WTC11 (cell line): ENCODE results near the gene RASEF. TPM values are rescaled to one million over a fixed set of nuclear protein-coding genes. Genes with fewer than 3 reads are reported as not detected.

Source experiments
- ATF1 ChIP-seq: sonication (generic); formaldehyde crosslinking; IDR thresholded peaks from 2 replicates; pipeline ENCODE4 v1.8.1; 2023; ENCODE audit warnings: mild to moderate bottlenecking, moderate library complexity, missing genetic modification reagents
- CREB1 ChIP-seq: sonication (generic); formaldehyde crosslinking; IDR thresholded peaks from 2 replicates; pipeline ENCODE4 v1.8.0; 2023; ENCODE audit warnings: mild to moderate bottlenecking, missing genetic modification reagents
- CREM ChIP-seq: sonication (generic); formaldehyde crosslinking; IDR thresholded peaks from 2 replicates; pipeline ENCODE4 v1.8.1; 2022; ENCODE audit warnings: mild to moderate bottlenecking, missing genetic modification reagents, moderate library complexity
- ELF4 ChIP-seq: sonication (generic); formaldehyde crosslinking; IDR thresholded peaks from 2 replicates; pipeline ENCODE4 v1.8.1; 2022; ENCODE audit warnings: low read depth, mild to moderate bottlenecking, moderate library complexity, missing genetic modification reagents
- EMX1 ChIP-seq: fragments of 250-450 bp; sonication (Bioruptor Pico); IDR thresholded peaks from 2 replicates; pipeline ENCODE4 v1.8.0; 2021; ENCODE audit warnings: mild to moderate bottlenecking
- ESRRA ChIP-seq: sonication (generic); formaldehyde crosslinking; IDR thresholded peaks from 2 replicates; pipeline ENCODE4 v1.8.1; 2022; ENCODE audit warnings: mild to moderate bottlenecking, missing genetic modification reagents, borderline replicate concordance
- GRHL2 ChIP-seq: fragments of 250-450 bp; sonication (Bioruptor Pico); IDR thresholded peaks from 2 replicates; pipeline ENCODE4 v1.8.0; 2022; ENCODE audit warnings: mild to moderate bottlenecking, moderate library complexity; ENCODE audit not compliant: insufficient replicate concordance, severe bottlenecking
- GTF2I ChIP-seq: fragments of 250-450 bp; sonication (Bioruptor Pico); conservative IDR thresholded peaks from 2 replicates; pipeline ENCODE4 v1.4.0; 2021; ENCODE audit warnings: mild to moderate bottlenecking
- IRF2 ChIP-seq: sonication (generic); formaldehyde crosslinking; IDR thresholded peaks from 2 replicates; pipeline ENCODE4 v1.8.0; 2022; ENCODE audit warnings: low read depth, missing genetic modification reagents, borderline replicate concordance
- NFYB ChIP-seq: sonication (generic); formaldehyde crosslinking; conservative IDR thresholded peaks from 2 replicates; pipeline ENCODE4 v1.8.0; 2022; ENCODE audit warnings: low read depth, missing genetic modification reagents
- NR2C2 ChIP-seq: sonication (generic); formaldehyde crosslinking; IDR thresholded peaks from 2 replicates; pipeline ENCODE4 v1.8.0; 2022; ENCODE audit warnings: mild to moderate bottlenecking, missing genetic modification reagents
- PRRX2 ChIP-seq: fragments of 250-450 bp; sonication (Bioruptor Pico); IDR thresholded peaks from 2 replicates; pipeline ENCODE4 v1.8.0; 2021; ENCODE audit warnings: mild to moderate bottlenecking
- SP1 ChIP-seq: sonication (generic); formaldehyde crosslinking; conservative IDR thresholded peaks from 2 replicates; pipeline ENCODE4 v1.8.1; 2022; ENCODE audit warnings: missing genetic modification reagents
- TEAD1 ChIP-seq: sonication (generic); formaldehyde crosslinking; IDR thresholded peaks from 2 replicates; pipeline ENCODE4 v1.8.0; 2022; ENCODE audit warnings: mild to moderate bottlenecking, missing genetic modification reagents
- TEAD4 ChIP-seq: sonication (generic); formaldehyde crosslinking; IDR thresholded peaks from 2 replicates; pipeline ENCODE4 v1.8.0; 2022; ENCODE audit warnings: mild to moderate bottlenecking, missing genetic modification reagents
- ZBTB21 ChIP-seq: sonication (generic); formaldehyde crosslinking; IDR thresholded peaks from 2 replicates; pipeline ENCODE4 v1.8.1; 2023; ENCODE audit warnings: mild to moderate bottlenecking, missing genetic modification reagents, borderline replicate concordance
- ZNF138 ChIP-seq: sonication (generic); formaldehyde crosslinking; conservative IDR thresholded peaks from 2 replicates; pipeline ENCODE4 v1.8.1; 2022; ENCODE audit warnings: mild to moderate bottlenecking, moderate library complexity, missing genetic modification reagents
- total RNA-seq: library from RNA; stranded (reverse); gene quantifications from 3 replicates; pipeline ENCODE4 v1.2.3, GENCODE V29; 2021
- TF ChIP-seq, protein P1 (sequence below): fragments of 250-450 bp; sonication (Bioruptor Pico); IDR thresholded peaks from 2 replicates; pipeline ENCODE4 v1.9.0; 2021; ENCODE audit warnings: mild to moderate bottlenecking
- TF ChIP-seq, protein P2 (sequence below): fragments of 200-600 bp; IDR thresholded peaks from 2 replicates; pipeline ENCODE4 v1.8.0; 2022; ENCODE audit warnings: antibody characterized with exemption
- TF ChIP-seq, protein P3 (sequence below): fragments of 250-450 bp; sonication (Bioruptor Pico); IDR thresholded peaks from 2 replicates; pipeline ENCODE4 v1.9.0; 2021; ENCODE audit warnings: mild to moderate bottlenecking
- TF ChIP-seq, protein P4 (sequence below): sonication (generic); formaldehyde crosslinking; IDR thresholded peaks from 2 replicates; pipeline ENCODE4 v1.8.0; 2022; ENCODE audit warnings: mild to moderate bottlenecking, missing genetic modification reagents
- TF ChIP-seq, protein P5 (sequence below): sonication (generic); formaldehyde crosslinking; IDR thresholded peaks from 2 replicates; pipeline ENCODE4 v1.8.0; 2023; ENCODE audit warnings: mild to moderate bottlenecking, missing genetic modification reagents
- TF ChIP-seq, protein P6 (sequence below): fragments of 250-450 bp; sonication (Bioruptor Pico); IDR thresholded peaks from 2 replicates; pipeline ENCODE4 v1.9.0; 2021; ENCODE audit warnings: moderate library complexity, mild to moderate bottlenecking, inconsistent platforms, borderline replicate concordance
- TF ChIP-seq, protein P7 (sequence below): sonication (generic); formaldehyde crosslinking; conservative IDR thresholded peaks from 2 replicates; pipeline ENCODE4 v1.8.1; 2023; ENCODE audit warnings: mild to moderate bottlenecking, low read depth, missing genetic modification reagents, moderate library complexity
- TF ChIP-seq, protein P8 (sequence below): sonication (generic); formaldehyde crosslinking; IDR thresholded peaks from 2 replicates; pipeline ENCODE4 v1.8.0; 2022; ENCODE audit warnings: mild to moderate bottlenecking, missing genetic modification reagents
- TF ChIP-seq, protein P9 (sequence below): sonication (generic); formaldehyde crosslinking; IDR thresholded peaks from 2 replicates; pipeline ENCODE4 v1.8.1; 2022; ENCODE audit warnings: low read depth, mild to moderate bottlenecking, moderate library complexity, missing genetic modification reagents, borderline replicate concordance

RASEF gene
- total RNA-seq, 1 experiment from 2014 or later, result 6.5 TPM

DNA sequence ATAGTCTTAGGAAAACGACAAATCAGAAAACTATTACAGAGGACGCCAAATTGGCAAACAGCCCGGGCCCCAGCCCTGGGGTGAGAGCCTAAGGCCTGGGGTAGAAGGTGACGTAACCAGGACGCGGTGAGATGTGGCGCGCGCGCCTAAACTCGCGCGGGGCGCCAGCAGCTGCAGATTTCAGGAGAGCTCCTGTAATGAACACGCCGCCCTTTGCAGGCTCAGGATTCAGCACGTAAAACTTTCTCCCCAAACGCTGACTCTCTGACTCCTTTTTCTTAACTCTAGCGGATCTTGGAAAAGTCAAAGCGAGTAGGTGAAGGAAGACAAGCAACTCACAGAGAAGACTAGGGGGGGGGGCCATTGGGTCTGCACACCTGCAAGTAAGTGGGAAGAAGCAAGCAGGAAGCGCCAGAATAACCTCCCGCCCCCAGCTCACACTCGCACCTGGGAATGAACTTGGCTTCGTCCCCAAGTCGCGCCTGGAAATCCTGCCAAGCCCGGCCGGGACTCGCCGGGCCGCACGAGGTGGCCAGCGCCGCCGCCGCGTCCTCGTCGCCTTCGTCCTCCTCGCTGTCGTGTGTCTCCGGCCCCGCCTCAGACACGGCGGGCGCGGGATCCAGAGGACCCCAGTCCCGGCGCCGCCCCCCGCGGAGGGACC, 822 bp downstream of the RASEF start (continued):
- TF ChIP-seq ZNF138, result no peak
- no peak for TF ChIP-seq EMX1 (CRISPR knock-in tag)
- TF ChIP-seq, protein P1, sequence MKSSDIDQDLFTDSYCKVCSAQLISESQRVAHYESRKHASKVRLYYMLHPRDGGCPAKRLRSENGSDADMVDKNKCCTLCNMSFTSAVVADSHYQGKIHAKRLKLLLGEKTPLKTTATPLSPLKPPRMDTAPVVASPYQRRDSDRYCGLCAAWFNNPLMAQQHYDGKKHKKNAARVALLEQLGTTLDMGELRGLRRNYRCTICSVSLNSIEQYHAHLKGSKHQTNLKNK (CRISPR knock-in tag), result no peak
- no peak for TF ChIP-seq PRRX2 (CRISPR knock-in tag)
- peak; percentile 78 for TF ChIP-seq IRF2 (CRISPR knock-in tag)
- peak; percentile 15 for TF ChIP-seq SP1
- TF ChIP-seq GRHL2 (CRISPR knock-in tag), result no peak
- TF ChIP-seq NFYB (CRISPR knock-in tag), result peak; percentile 36
- TF ChIP-seq, protein P2, sequence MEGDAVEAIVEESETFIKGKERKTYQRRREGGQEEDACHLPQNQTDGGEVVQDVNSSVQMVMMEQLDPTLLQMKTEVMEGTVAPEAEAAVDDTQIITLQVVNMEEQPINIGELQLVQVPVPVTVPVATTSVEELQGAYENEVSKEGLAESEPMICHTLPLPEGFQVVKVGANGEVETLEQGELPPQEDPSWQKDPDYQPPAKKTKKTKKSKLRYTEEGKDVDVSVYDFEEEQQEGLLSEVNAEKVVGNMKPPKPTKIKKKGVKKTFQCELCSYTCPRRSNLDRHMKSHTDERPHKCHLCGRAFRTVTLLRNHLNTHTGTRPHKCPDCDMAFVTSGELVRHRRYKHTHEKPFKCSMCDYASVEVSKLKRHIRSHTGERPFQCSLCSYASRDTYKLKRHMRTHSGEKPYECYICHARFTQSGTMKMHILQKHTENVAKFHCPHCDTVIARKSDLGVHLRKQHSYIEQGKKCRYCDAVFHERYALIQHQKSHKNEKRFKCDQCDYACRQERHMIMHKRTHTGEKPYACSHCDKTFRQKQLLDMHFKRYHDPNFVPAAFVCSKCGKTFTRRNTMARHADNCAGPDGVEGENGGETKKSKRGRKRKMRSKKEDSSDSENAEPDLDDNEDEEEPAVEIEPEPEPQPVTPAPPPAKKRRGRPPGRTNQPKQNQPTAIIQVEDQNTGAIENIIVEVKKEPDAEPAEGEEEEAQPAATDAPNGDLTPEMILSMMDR, result no peak
- no peak for TF ChIP-seq TEAD1 (CRISPR knock-in tag)
- no peak for TF ChIP-seq ELF4 (CRISPR knock-in tag)
- TF ChIP-seq, protein P3, sequence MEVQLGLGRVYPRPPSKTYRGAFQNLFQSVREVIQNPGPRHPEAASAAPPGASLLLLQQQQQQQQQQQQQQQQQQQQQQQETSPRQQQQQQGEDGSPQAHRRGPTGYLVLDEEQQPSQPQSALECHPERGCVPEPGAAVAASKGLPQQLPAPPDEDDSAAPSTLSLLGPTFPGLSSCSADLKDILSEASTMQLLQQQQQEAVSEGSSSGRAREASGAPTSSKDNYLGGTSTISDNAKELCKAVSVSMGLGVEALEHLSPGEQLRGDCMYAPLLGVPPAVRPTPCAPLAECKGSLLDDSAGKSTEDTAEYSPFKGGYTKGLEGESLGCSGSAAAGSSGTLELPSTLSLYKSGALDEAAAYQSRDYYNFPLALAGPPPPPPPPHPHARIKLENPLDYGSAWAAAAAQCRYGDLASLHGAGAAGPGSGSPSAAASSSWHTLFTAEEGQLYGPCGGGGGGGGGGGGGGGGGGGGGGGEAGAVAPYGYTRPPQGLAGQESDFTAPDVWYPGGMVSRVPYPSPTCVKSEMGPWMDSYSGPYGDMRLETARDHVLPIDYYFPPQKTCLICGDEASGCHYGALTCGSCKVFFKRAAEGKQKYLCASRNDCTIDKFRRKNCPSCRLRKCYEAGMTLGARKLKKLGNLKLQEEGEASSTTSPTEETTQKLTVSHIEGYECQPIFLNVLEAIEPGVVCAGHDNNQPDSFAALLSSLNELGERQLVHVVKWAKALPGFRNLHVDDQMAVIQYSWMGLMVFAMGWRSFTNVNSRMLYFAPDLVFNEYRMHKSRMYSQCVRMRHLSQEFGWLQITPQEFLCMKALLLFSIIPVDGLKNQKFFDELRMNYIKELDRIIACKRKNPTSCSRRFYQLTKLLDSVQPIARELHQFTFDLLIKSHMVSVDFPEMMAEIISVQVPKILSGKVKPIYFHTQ (CRISPR knock-in tag), result no peak
- TF ChIP-seq, protein P4, sequence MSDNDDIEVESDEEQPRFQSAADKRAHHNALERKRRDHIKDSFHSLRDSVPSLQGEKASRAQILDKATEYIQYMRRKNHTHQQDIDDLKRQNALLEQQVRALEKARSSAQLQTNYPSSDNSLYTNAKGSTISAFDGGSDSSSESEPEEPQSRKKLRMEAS (CRISPR knock-in tag), result peak; percentile 91; the same call in 1 of the 2 replicates
- no peak for TF ChIP-seq ZBTB21 (CRISPR knock-in tag)
- TF ChIP-seq, protein P5, sequence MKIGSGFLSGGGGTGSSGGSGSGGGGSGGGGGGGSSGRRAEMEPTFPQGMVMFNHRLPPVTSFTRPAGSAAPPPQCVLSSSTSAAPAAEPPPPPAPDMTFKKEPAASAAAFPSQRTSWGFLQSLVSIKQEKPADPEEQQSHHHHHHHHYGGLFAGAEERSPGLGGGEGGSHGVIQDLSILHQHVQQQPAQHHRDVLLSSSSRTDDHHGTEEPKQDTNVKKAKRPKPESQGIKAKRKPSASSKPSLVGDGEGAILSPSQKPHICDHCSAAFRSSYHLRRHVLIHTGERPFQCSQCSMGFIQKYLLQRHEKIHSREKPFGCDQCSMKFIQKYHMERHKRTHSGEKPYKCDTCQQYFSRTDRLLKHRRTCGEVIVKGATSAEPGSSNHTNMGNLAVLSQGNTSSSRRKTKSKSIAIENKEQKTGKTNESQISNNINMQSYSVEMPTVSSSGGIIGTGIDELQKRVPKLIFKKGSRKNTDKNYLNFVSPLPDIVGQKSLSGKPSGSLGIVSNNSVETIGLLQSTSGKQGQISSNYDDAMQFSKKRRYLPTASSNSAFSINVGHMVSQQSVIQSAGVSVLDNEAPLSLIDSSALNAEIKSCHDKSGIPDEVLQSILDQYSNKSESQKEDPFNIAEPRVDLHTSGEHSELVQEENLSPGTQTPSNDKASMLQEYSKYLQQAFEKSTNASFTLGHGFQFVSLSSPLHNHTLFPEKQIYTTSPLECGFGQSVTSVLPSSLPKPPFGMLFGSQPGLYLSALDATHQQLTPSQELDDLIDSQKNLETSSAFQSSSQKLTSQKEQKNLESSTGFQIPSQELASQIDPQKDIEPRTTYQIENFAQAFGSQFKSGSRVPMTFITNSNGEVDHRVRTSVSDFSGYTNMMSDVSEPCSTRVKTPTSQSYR (CRISPR knock-in tag), result peak; percentile 90
- TF ChIP-seq, protein P6, sequence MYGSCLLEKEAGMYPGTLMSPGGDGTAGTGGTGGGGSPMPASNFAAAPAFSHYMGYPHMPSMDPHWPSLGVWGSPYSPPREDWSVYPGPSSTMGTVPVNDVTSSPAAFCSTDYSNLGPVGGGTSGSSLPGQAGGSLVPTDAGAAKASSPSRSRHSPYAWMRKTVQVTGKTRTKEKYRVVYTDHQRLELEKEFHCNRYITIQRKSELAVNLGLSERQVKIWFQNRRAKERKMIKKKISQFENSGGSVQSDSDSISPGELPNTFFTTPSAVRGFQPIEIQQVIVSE (CRISPR knock-in tag), result no peak
- TF ChIP-seq, protein P7, sequence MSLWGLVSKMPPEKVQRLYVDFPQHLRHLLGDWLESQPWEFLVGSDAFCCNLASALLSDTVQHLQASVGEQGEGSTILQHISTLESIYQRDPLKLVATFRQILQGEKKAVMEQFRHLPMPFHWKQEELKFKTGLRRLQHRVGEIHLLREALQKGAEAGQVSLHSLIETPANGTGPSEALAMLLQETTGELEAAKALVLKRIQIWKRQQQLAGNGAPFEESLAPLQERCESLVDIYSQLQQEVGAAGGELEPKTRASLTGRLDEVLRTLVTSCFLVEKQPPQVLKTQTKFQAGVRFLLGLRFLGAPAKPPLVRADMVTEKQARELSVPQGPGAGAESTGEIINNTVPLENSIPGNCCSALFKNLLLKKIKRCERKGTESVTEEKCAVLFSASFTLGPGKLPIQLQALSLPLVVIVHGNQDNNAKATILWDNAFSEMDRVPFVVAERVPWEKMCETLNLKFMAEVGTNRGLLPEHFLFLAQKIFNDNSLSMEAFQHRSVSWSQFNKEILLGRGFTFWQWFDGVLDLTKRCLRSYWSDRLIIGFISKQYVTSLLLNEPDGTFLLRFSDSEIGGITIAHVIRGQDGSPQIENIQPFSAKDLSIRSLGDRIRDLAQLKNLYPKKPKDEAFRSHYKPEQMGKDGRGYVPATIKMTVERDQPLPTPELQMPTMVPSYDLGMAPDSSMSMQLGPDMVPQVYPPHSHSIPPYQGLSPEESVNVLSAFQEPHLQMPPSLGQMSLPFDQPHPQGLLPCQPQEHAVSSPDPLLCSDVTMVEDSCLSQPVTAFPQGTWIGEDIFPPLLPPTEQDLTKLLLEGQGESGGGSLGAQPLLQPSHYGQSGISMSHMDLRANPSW, result no peak
- TF ChIP-seq TEAD4 (CRISPR knock-in tag), result no peak
- no peak for TF ChIP-seq GTF2I (CRISPR knock-in tag)
- TF ChIP-seq, protein P8, sequence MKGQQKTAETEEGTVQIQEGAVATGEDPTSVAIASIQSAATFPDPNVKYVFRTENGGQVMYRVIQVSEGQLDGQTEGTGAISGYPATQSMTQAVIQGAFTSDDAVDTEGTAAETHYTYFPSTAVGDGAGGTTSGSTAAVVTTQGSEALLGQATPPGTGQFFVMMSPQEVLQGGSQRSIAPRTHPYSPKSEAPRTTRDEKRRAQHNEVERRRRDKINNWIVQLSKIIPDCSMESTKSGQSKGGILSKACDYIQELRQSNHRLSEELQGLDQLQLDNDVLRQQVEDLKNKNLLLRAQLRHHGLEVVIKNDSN, result no peak
- peak; percentile 60 for TF ChIP-seq ESRRA (CRISPR knock-in tag)
- TF ChIP-seq, protein P9, sequence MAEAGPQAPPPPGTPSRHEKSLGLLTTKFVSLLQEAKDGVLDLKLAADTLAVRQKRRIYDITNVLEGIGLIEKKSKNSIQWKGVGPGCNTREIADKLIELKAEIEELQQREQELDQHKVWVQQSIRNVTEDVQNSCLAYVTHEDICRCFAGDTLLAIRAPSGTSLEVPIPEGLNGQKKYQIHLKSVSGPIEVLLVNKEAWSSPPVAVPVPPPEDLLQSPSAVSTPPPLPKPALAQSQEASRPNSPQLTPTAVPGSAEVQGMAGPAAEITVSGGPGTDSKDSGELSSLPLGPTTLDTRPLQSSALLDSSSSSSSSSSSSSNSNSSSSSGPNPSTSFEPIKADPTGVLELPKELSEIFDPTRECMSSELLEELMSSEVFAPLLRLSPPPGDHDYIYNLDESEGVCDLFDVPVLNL (CRISPR knock-in tag), result peak; percentile 64; the same call in 1 of the 2 replicates
- peak; percentile 75; the same call in 1 of the 2 replicates for TF ChIP-seq ATF1
- no peak; the same call in 1 of the 2 replicates for TF ChIP-seq CREM
- TF ChIP-seq CREB1 (CRISPR knock-in tag), result peak; percentile 89; the same call in 1 of the 2 replicates
- TF ChIP-seq NR2C2 (CRISPR knock-in tag), result peak; percentile 37; the same call in 1 of the 2 replicates
